ENCODE results near the gene RHPN2. TPM values are rescaled to one million over a fixed set of nuclear protein-coding genes. Genes with fewer than 3 reads are reported as not detected.
A peak's percentile ranks its signal among the peaks of the same experiment; 100 is the strongest.
"Not testable (repeated sequence)": the region's sequence is repeated elsewhere in the genome, so short reads cannot be mapped to it uniquely, and the experiment has no call there.

RHPN2 gene
- total RNA-seq, 1 experiment from 2014 or later: 21.3 TPM

DNA sequence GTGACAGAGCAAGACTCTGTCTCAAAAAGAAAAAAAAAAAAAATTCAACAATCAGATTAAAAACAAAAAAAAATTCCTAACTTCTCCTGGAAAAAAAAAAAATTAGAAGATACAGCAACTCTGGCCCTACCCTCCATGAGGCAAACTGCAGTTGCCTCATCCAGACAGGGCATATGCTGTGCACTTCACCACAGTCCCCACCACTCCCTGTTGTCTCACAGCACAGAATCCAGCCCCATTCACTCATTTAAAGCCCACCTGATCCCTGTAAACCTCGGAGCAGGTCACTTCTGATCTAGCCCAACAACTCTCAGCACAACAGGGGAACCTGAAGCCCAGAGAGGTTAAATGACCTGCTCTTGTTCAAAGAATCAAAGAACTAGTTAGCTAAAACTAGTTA lies 24.9 kb downstream of the RHPN2 start:
- ChIA-PET CTCF (no interaction called here), POLR2A (ENCODE audit: unreplicated experiment) (interaction anchor here (0.6 kb wide), 1 partner anchor 137 kb away, joined by 6 read pairs; no protein-coding TSS in a partner anchor)
- BruUV-seq (replicated peaks): no TSS peak
- Histone ChIP-seq H3K9me3 (ENCODE audit: insufficient read depth, low read depth) (no peaks in the 10 kb centered on the region), H3K4me2 (no peak overlapping the region), H4K20me1 (ENCODE audit: insufficient read depth) (no peaks in the 10 kb centered on the region; the same call in 1 of the 2 replicates), H3K4me3 (no peak overlapping the region), H3K9me2 (ENCODE audit: insufficient read depth) (no peaks in the 10 kb centered on the region), H2AFZ (no peak overlapping the region), H3K4me1 (replicated peaks; ENCODE audit: insufficient read depth) (peaks cover 55% of the 10 kb centered on the region), H3K79me2 (ENCODE audit: low read depth) (peaks cover 85% of the 10 kb centered on the region), H3K27me3 (ENCODE audit: insufficient read depth, low read depth) (no peaks in the 10 kb centered on the region), H3K27ac (peak overlapping the region; percentile 98), H3F3A (ENCODE audit: insufficient read depth, low read depth) (peaks cover 41% of the 10 kb centered on the region), H3K36me3 (ENCODE audit: low read depth) (peaks cover 10% of the 10 kb centered on the region; the same call in 1 of the 2 replicates)
- intact Hi-C loops (cut with micrococcal nuclease; ENCODE audit: unreplicated experiment): loop anchor here (2.0 kb wide), 1 partner anchor 15 kb away; no protein-coding TSS in a partner anchor
- DNase-seq: no peak
- TF ChIP-seq EZH2 (IDR thresholded peaks at IDR 0.05; ENCODE audit: low read depth): no peak
- TF ChIP-seq, protein P1, sequence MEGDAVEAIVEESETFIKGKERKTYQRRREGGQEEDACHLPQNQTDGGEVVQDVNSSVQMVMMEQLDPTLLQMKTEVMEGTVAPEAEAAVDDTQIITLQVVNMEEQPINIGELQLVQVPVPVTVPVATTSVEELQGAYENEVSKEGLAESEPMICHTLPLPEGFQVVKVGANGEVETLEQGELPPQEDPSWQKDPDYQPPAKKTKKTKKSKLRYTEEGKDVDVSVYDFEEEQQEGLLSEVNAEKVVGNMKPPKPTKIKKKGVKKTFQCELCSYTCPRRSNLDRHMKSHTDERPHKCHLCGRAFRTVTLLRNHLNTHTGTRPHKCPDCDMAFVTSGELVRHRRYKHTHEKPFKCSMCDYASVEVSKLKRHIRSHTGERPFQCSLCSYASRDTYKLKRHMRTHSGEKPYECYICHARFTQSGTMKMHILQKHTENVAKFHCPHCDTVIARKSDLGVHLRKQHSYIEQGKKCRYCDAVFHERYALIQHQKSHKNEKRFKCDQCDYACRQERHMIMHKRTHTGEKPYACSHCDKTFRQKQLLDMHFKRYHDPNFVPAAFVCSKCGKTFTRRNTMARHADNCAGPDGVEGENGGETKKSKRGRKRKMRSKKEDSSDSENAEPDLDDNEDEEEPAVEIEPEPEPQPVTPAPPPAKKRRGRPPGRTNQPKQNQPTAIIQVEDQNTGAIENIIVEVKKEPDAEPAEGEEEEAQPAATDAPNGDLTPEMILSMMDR (conservative IDR thresholded peaks at IDR 0.05): no peak

DNA sequence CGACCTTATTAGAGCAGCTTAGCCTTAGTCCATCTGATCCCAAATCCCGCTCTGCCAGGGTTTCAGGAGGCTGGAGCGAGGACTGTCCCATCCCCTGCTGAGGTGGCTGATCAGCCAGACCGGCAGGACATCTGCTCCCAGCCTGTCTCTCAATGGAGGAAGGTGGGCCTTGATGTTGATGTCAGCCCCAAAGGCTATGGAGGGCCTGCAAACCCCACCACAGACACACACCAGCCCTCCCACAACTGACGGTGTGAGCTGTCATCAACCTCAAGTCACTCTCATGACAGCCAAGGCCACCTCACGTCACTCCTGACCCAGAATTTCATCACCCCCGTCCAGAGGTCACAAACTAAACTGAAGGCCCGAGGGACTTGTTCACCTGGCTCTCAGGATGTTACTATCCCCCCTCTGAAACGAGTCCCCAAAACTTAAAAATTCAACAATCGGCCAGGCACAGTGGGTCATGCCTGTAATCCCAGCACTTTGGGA lies 25.5 kb downstream of the RHPN2 start:
- Histone ChIP-seq H2AFZ (no peak overlapping the region), H3F3A (ENCODE audit: insufficient read depth, low read depth) (peaks cover 41% of the 10 kb centered on the region), H3K36me3 (ENCODE audit: low read depth) (peaks cover 10% of the 10 kb centered on the region; the same call in 1 of the 2 replicates), H3K4me3 (no peak overlapping the region), H3K27ac (peak overlapping the region; percentile 98; the same call in 1 of the 2 replicates), H3K9me2 (ENCODE audit: insufficient read depth) (no peaks in the 10 kb centered on the region), H3K9me3 (ENCODE audit: insufficient read depth, low read depth) (no peaks in the 10 kb centered on the region), H3K79me2 (ENCODE audit: low read depth) (peaks cover 85% of the 10 kb centered on the region), H3K27me3 (ENCODE audit: insufficient read depth, low read depth) (no peaks in the 10 kb centered on the region), H3K4me1 (replicated peaks; ENCODE audit: insufficient read depth) (peaks cover 55% of the 10 kb centered on the region), H4K20me1 (ENCODE audit: insufficient read depth) (no peaks in the 10 kb centered on the region; the same call in 1 of the 2 replicates), H3K4me2 (no peak overlapping the region)
- DNase-seq: no peak
- TF ChIP-seq EZH2 (IDR thresholded peaks at IDR 0.05; ENCODE audit: low read depth): no peak
- TF ChIP-seq, protein P1 (conservative IDR thresholded peaks at IDR 0.05): no peak
- intact Hi-C loops (cut with micrococcal nuclease; ENCODE audit: unreplicated experiment): no loop called here
- POLR2A ChIA-PET (ENCODE audit: unreplicated experiment): no interaction called here
- CTCF ChIA-PET: no interaction called here
- BruUV-seq (replicated peaks): no TSS peak

DNA sequence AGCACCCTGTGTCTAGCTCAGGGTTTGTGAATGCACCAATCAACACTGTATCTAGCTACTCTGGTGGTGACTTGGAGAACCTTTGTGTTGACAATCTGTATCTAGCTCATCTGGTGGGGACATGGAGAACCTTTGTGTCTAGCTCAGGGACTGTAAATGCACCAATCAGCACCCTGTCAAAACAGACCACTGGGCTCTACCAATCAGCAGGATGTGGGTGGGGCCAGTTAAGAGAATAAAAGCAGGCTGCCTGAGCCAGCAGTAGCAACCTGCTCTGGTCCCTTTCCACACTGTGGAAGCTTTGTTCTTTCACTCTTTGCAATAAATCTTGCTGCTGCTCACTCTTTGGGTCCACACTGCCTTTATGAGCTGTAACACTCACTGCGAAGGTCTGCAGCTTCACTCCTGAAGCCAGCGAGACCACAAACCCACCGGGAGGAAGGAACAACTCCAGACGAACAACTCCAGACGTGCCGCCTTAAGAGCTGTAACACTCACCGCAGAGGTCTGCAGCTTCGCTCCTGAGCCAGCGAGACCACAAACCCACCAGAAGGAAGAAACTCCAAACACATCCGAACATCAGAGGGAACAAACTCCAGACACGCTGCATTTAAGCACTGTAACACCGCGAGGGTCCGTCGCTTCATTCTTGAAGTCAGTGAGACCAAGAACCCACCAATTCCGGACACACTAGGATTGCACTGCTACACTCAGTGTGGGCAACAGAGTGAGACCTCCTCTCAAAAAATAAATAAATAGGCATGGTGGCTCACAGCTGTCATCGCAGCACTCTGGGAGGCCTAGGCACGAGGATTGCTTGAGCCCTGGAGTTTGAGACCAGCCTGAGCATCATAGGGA lies 27.3 kb downstream of the RHPN2 start:
- CTCF ChIA-PET; H3K9me2 ChIP-seq (ENCODE audit: insufficient read depth); DNase-seq; H2AFZ ChIP-seq; POLR2A ChIA-PET (ENCODE audit: unreplicated experiment); H3K4me3 ChIP-seq; intact Hi-C loops (cut with micrococcal nuclease; ENCODE audit: unreplicated experiment); H3K9me3 ChIP-seq (ENCODE audit: insufficient read depth, low read depth); H3K27me3 ChIP-seq (ENCODE audit: insufficient read depth, low read depth); H4K20me1 ChIP-seq (ENCODE audit: insufficient read depth); H3K4me2 ChIP-seq: not testable (repeated sequence)
- Histone ChIP-seq H3F3A (ENCODE audit: insufficient read depth, low read depth) (peaks cover 40% of the 10 kb centered on the region), H3K4me1 (replicated peaks; ENCODE audit: insufficient read depth) (peaks cover 41% of the 10 kb centered on the region), H3K27ac (peak overlapping the region; percentile 23; the same call in 1 of the 2 replicates), H3K36me3 (ENCODE audit: low read depth) (peaks cover 10% of the 10 kb centered on the region; the same call in 1 of the 2 replicates), H3K79me2 (ENCODE audit: low read depth) (peaks cover 82% of the 10 kb centered on the region)
- TSS peak; percentile 83 for BruUV-seq (replicated peaks)

DNA sequence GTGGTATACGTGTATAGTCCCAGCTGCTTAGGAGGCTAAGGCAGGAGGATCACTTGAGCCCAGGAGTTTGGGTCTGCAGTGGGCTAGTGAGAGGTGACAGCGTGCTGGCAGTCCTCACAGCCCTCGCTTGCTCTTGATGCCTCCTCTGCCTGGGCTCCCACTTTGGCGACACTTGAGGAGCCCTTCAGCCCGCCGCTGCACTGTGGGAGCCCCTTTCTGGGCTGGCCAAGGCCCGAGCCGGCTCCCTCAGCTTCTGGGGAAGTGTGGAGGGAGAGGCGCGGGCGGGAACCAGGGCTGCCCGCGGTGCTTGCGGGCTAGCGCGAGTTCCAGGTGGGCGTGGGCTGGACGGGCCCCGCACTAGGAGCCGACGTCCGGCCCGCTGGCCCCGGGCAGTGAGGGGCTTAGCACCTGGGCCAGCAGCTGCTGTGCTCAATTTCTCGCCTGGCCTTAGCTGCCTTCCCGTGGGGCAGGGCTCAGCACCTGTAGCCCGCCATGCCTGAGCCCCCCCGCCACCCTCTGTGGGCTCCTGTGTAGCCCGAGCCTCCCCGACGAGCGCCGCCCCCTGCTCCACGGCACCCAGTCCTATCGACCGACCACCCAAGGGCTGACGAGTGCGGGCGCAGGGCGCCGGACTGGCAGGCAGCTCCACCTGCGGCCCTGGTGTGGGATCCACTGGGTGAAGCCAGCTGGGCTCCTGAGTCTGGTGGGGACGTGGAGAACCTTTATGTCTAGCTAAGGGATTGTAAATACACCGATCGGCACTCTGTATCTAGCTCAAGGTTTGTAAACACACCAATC lies 28.1 kb downstream of the RHPN2 start:
- H3K27ac ChIP-seq; H2AFZ ChIP-seq; H3K4me3 ChIP-seq; H3K9me2 ChIP-seq (ENCODE audit: insufficient read depth); H3K4me2 ChIP-seq; H3K9me3 ChIP-seq (ENCODE audit: insufficient read depth, low read depth); intact Hi-C loops (cut with micrococcal nuclease; ENCODE audit: unreplicated experiment); DNase-seq; H4K20me1 ChIP-seq (ENCODE audit: insufficient read depth); H3K27me3 ChIP-seq (ENCODE audit: insufficient read depth, low read depth); BruUV-seq (replicated peaks): not testable (repeated sequence)
- peaks cover 83% of the 10 kb centered on the region for H3K79me2 ChIP-seq (ENCODE audit: low read depth)
- POLR2A ChIA-PET (ENCODE audit: unreplicated experiment): interaction anchor here (0.6 kb wide), 1 partner anchor 19 kb away, joined by 16 read pairs; no protein-coding TSS in a partner anchor
- H3K4me1 ChIP-seq (replicated peaks; ENCODE audit: insufficient read depth): peaks cover 33% of the 10 kb centered on the region
- CTCF ChIA-PET: interaction anchor here (0.6 kb wide), 2 partner anchors 89 to 147 kb away, joined by 3 to 10 read pairs; no protein-coding TSS in a partner anchor
- H3F3A ChIP-seq (ENCODE audit: insufficient read depth, low read depth): peaks cover 32% of the 10 kb centered on the region
- peaks cover 10% of the 10 kb centered on the region; the same call in 1 of the 2 replicates for H3K36me3 ChIP-seq (ENCODE audit: low read depth)
